K562 (cell line): Measurements from ENCODE around the gene FMN1.

ENCODE experiments used
- ZC3H11A ChIP-seq: IDR thresholded peaks from 2 replicates; pipeline ENCODE4 v1.6.1; 2012; ENCODE audit warnings: low read depth, low read length, improper control_type of control experiment
- TF ChIP-seq, protein P1 (sequence below): fragments of 450-650 bp; conservative IDR thresholded peaks from 2 replicates; pipeline ENCODE4 v1.6.1; 2016; ENCODE audit warnings: missing genetic modification characterization, low read depth, mild to moderate bottlenecking, missing compliant biosample characterization, moderate library complexity
- TF ChIP-seq, protein P2 (sequence below), 3 experiments: IDR thresholded peaks in 2 of 3; conservative IDR thresholded peaks in 1 of 3; 2 replicates each; pipeline ENCODE4 v1.5.1; 2011 to 2012; ENCODE audit warnings: low read length in 3 of 3, mild to moderate bottlenecking in 3 of 3, control low read depth in 2 of 3, improper control_type of control experiment in 1 of 3, inconsistent platforms in 1 of 3, low read depth in 1 of 3, mixed read lengths in 1 of 3, moderate library complexity in 1 of 3; ENCODE audit not compliant: insufficient read depth in 2 of 3

DNA sequence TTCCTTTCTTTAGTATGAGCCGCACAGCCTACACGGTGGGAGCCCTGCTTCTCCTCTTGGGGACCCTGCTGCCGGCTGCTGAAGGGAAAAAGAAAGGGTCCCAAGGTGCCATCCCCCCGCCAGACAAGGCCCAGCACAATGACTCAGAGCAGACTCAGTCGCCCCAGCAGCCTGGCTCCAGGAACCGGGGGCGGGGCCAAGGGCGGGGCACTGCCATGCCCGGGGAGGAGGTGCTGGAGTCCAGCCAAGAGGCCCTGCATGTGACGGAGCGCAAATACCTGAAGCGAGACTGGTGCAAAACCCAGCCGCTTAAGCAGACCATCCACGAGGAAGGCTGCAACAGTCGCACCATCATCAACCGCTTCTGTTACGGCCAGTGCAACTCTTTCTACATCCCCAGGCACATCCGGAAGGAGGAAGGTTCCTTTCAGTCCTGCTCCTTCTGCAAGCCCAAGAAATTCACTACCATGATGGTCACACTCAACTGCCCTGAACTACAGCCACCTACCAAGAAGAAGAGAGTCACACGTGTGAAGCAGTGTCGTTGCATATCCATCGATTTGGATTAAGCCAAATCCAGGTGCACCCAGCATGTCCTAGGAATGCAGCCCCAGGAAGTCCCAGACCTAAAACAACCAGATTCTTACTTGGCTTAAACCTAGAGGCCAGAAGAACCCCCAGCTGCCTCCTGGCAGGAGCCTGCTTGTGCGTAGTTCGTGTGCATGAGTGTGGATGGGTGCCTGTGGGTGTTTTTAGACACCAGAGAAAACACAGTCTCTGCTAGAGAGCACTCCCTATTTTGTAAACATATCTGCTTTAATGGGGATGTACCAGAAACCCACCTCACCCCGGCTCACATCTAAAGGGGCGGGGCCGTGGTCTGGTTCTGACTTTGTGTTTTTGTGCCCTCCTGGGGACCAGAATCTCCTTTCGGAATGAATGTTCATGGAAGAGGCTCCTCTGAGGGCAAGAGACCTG is 463.5 kb downstream of the FMN1 start:
- TF ChIP-seq, protein P1, sequence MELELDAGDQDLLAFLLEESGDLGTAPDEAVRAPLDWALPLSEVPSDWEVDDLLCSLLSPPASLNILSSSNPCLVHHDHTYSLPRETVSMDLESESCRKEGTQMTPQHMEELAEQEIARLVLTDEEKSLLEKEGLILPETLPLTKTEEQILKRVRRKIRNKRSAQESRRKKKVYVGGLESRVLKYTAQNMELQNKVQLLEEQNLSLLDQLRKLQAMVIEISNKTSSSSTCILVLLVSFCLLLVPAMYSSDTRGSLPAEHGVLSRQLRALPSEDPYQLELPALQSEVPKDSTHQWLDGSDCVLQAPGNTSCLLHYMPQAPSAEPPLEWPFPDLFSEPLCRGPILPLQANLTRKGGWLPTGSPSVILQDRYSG (tag): no peak
- TF ChIP-seq ZC3H11A: no peak
- TF ChIP-seq, protein P2, sequence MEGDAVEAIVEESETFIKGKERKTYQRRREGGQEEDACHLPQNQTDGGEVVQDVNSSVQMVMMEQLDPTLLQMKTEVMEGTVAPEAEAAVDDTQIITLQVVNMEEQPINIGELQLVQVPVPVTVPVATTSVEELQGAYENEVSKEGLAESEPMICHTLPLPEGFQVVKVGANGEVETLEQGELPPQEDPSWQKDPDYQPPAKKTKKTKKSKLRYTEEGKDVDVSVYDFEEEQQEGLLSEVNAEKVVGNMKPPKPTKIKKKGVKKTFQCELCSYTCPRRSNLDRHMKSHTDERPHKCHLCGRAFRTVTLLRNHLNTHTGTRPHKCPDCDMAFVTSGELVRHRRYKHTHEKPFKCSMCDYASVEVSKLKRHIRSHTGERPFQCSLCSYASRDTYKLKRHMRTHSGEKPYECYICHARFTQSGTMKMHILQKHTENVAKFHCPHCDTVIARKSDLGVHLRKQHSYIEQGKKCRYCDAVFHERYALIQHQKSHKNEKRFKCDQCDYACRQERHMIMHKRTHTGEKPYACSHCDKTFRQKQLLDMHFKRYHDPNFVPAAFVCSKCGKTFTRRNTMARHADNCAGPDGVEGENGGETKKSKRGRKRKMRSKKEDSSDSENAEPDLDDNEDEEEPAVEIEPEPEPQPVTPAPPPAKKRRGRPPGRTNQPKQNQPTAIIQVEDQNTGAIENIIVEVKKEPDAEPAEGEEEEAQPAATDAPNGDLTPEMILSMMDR (IDR thresholded peaks at IDR 0.05 in 2 of 3, conservative IDR thresholded peaks at IDR 0.05 in 1 of 3; ENCODE audit: insufficient read depth in 2 of 3, low read depth in 1 of 3, low read length in 3 of 3): no peak
